Uterus (tissue), 4 donors: ENCODE data around the gene GMDS. TPM values are rescaled to one million over a fixed set of nuclear protein-coding genes. Genes with fewer than 3 reads are reported as not detected.

Source experiments
- DNase-seq, 2 donors: peaks; one replicate each; pipeline ENCODE4 v3.0.0-alpha.2; 2019 to 2020
- H3K27ac ChIP-seq, 2 donors: fragments of 200-600 bp; sonication (generic); 1 replicate in 1 of 2; 2 replicates in 1 of 2; pipeline ENCODE4 v1.5.1; 2016 to 2018
- H3K27me3 ChIP-seq, 2 donors: fragments of 200-600 bp; sonication (generic); one replicate each; pipeline ENCODE4 v1.5.1; 2018 to 2019; ENCODE audit warnings: control low read depth in 1 of 2
- H3K36me3 ChIP-seq, 2 donors: fragments of 200-600 bp; sonication (generic); one replicate each; pipeline ENCODE4 v1.5.1; 2019; ENCODE audit warnings: control low read depth in 1 of 2
- H3K4me1 ChIP-seq, 2 donors: fragments of 200-600 bp; sonication (generic); one replicate each; pipeline ENCODE4 v1.5.1; 2018 to 2019; ENCODE audit warnings: control low read depth in 1 of 2
- H3K4me3 ChIP-seq, 2 donors: fragments of 200-600 bp; sonication (generic); 1 replicate in 1 of 2; 2 replicates in 1 of 2; pipeline ENCODE4 v1.5.1; 2018 to 2019; ENCODE audit warnings: mild to moderate bottlenecking in 1 of 2
- H3K9me3 ChIP-seq, 2 donors: fragments of 200-600 bp; sonication (generic); one replicate each; pipeline ENCODE4 v1.5.1; 2019; ENCODE audit warnings: control low read depth in 1 of 2
- CTCF ChIP-seq, 4 experiments: fragments of 200-600 bp in 2 of 4; fragments of 450-650 bp in 2 of 4; sonication (generic) in 2 of 4; IDR thresholded peaks; one replicate each; pipeline ENCODE4 v1.5.1; 2016 to 2019; ENCODE audit warnings: antibody characterized with exemption in 4 of 4, mild to moderate bottlenecking in 2 of 4, moderate library complexity in 1 of 4
- POLR2A ChIP-seq, 2 donors: fragments of 450-650 bp; IDR thresholded peaks; one replicate each; pipeline ENCODE4 v1.6.1; 2016; ENCODE audit warnings: antibody characterized with exemption in 2 of 2, mild to moderate bottlenecking in 1 of 2, moderate library complexity in 1 of 2
- intact Hi-C: fragments of 100-400 bp; cut with DNase I; formaldehyde crosslinking; loops from one replicate; pipeline ENCODE4 v1.15.1; 2023; ENCODE audit warnings: low total_unique reads
- total RNA-seq, 4 donors: library from RNA; depleted of rRNA in 3 of 4; stranded (reverse); fragments of >200 nt in 3 of 4; gene quantifications; one replicate each; pipeline versions ENCODE4 v1.1.0 to v1.2.4, GENCODE V29; 2014 to 2023
- donor health status: DM: yes; HTN: yes; CAD: no.

The GMDS gene
- total RNA-seq, 4 donors from 2014 or later: 5.3 to 17.4 (median 12.9) TPM

GRCh38 chr6:1602049-1602713 is 643.2 kb downstream of the GMDS start:
- Histone ChIP-seq H3K4me1 (peaks cover 0 to 6% of the 10 kb centered on the region in 2 donors), H3K27ac (no peak overlapping the region), H3K4me3 (no peak overlapping the region), H3K36me3 (no peaks in the 10 kb centered on the region), H3K9me3 (no peaks in the 10 kb centered on the region), H3K27me3 (peaks cover 23% of the 10 kb centered on the region in 2 donors)
- intact Hi-C loops: loop anchor here (5.0 kb wide), 2 partner anchors 595 to 1030 kb away; no protein-coding TSS in a partner anchor
- DNase-seq: no peak
- TF ChIP-seq POLR2A (IDR thresholded peaks at IDR 0.05) (no peak), CTCF (IDR thresholded peaks at IDR 0.05) (no peak)

DNA sequence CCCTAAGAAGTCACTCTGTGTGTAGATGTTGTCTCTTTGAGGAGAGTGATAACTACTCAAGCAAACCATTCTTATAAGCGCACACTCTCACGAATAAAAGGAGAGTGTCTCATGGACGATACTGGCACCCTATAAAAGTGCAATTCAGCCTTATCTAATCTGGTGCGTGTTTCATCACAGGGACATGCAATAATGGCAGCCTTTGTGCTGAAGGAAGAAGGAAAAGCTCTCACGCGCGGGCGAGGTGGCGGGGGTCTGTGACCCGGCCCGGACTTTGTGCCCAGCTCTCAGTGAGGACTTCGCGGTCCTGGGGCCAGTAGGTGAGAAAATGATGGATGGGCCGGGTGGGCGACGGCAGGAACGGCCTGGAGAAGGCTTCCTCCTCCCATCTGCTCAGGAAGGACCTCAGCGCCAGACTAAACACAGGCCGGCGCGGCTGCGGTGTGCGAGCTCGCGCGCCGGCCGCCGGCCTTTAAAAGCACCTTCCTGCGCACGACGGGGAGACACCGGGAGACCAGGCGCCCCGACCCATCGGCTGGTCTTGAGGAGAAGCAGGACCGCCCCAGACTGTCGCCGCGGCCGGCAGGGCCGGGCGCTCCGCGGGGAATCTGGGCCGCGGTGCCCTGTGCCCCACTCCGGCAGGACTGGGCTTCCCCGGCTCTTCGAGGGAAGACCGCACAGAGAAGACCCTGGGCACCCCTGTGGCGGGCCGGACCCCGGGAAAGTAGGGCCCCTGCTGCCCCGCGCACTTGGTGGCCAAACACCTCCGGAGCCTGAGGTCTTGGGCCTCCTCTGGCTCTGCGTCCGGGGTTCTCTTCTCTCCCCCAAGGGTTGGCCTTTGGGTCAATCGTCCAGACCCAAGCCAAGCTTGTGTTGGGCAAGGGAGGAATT is 644.0 kb downstream of the GMDS start:
- Histone ChIP-seq H3K36me3 (no peaks in the 10 kb centered on the region), H3K4me1 (peaks cover 0 to 6% of the 10 kb centered on the region in 2 donors), H3K4me3 (no peak overlapping the region), H3K27ac (no peak overlapping the region), H3K27me3 (peaks cover 15 to 19% of the 10 kb centered on the region in 2 donors), H3K9me3 (no peaks in the 10 kb centered on the region)
- intact Hi-C loops: loop anchor here (5.0 kb wide), 2 partner anchors 596 to 1031 kb away; no protein-coding TSS in a partner anchor
- no peak for DNase-seq
- TF ChIP-seq CTCF (IDR thresholded peaks at IDR 0.05) (no peak), POLR2A (IDR thresholded peaks at IDR 0.05) (no peak)

DNA sequence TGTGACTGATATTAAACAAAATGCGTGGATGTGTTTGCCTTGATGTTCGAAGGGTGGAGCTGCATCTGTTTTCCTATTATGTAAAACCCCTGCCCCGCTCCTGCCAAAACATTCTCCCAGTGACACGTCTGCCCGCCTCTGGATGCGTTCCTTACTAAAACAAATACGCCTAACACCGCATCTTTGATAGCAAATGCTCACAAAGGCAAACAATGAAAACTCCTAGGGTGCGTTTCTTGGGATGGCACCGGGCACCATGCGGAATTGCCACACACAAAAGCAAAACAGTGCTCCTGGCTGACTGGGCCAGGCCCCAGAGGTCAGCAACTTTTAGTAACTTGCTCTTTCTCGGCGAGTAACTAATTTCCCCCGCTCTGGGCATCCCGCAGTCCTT is 644.6 kb downstream of the GMDS start:
- H3K27me3 ChIP-seq: peaks cover 11 to 19% of the 10 kb centered on the region in 2 donors
- H3K4me1 ChIP-seq: peaks cover 0 to 6% of the 10 kb centered on the region in 2 donors
- no peaks in the 10 kb centered on the region for H3K9me3 ChIP-seq
- no peaks in the 10 kb centered on the region for H3K36me3 ChIP-seq
- no peak overlapping the region for H3K27ac ChIP-seq
- intact Hi-C loops: loop anchor here (5.0 kb wide), 2 partner anchors 597 to 1032 kb away; no protein-coding TSS in a partner anchor
- TF ChIP-seq CTCF (IDR thresholded peaks at IDR 0.05): no peak
- no peak for TF ChIP-seq POLR2A (IDR thresholded peaks at IDR 0.05)
- no peak for DNase-seq
- H3K4me3 ChIP-seq: no peak overlapping the region

- Histone ChIP-seq H3K4me3 (no peak overlapping the region), H3K27me3 (peaks cover 13 to 16% of the 10 kb centered on the region in 2 donors)
These were observed 645.2 kb downstream of the GMDS start for GRCh38 chr6:1600063-1600763.

More at GRCh38 chr6:1600063-1600763, 645.2 kb downstream of the GMDS start:
- intact Hi-C loops: loop anchor here (5.0 kb wide), 2 partner anchors 597 to 1032 kb away; no protein-coding TSS in a partner anchor
- DNase-seq: no peak
- Histone ChIP-seq H3K9me3 (no peaks in the 10 kb centered on the region), H3K36me3 (no peaks in the 10 kb centered on the region), H3K4me1 (peaks cover 0 to 5% of the 10 kb centered on the region in 2 donors), H3K27ac (no peak overlapping the region)
- TF ChIP-seq POLR2A (IDR thresholded peaks at IDR 0.05) (no peak), CTCF (IDR thresholded peaks at IDR 0.05) (no peak)
